Thyroid gland (tissue), 4 donors: ENCODE data around the gene SCFD2.

Experiments used
- POLR2A ChIP-seq, 2 donors: fragments of 450-650 bp; IDR thresholded peaks; one replicate each; pipeline ENCODE4 v1.6.1; 2017; ENCODE audit warnings: antibody characterized with exemption in 2 of 2, mild to moderate bottlenecking in 2 of 2, moderate library complexity in 1 of 2
- TF ChIP-seq, protein P1 (sequence below), 6 experiments: fragments of 200-600 bp in 3 of 6; fragments of 450-650 bp in 3 of 6; sonication (generic) in 3 of 6; IDR thresholded peaks; one replicate each; pipeline ENCODE4 v1.5.1; 2016 to 2019; ENCODE audit warnings: antibody characterized with exemption in 6 of 6, mild to moderate bottlenecking in 2 of 6, inconsistent platforms in 1 of 6, moderate library complexity in 1 of 6

- TF ChIP-seq, protein P1, sequence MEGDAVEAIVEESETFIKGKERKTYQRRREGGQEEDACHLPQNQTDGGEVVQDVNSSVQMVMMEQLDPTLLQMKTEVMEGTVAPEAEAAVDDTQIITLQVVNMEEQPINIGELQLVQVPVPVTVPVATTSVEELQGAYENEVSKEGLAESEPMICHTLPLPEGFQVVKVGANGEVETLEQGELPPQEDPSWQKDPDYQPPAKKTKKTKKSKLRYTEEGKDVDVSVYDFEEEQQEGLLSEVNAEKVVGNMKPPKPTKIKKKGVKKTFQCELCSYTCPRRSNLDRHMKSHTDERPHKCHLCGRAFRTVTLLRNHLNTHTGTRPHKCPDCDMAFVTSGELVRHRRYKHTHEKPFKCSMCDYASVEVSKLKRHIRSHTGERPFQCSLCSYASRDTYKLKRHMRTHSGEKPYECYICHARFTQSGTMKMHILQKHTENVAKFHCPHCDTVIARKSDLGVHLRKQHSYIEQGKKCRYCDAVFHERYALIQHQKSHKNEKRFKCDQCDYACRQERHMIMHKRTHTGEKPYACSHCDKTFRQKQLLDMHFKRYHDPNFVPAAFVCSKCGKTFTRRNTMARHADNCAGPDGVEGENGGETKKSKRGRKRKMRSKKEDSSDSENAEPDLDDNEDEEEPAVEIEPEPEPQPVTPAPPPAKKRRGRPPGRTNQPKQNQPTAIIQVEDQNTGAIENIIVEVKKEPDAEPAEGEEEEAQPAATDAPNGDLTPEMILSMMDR (IDR thresholded peaks at IDR 0.05) = no peak
- no peak for TF ChIP-seq POLR2A (IDR thresholded peaks at IDR 0.05)
These were observed 213.4 kb downstream of the SCFD2 start for GRCh38 chr4:53152467-53152866.
